ENCODE measurements around the gene KRTCAP3.

DNA sequence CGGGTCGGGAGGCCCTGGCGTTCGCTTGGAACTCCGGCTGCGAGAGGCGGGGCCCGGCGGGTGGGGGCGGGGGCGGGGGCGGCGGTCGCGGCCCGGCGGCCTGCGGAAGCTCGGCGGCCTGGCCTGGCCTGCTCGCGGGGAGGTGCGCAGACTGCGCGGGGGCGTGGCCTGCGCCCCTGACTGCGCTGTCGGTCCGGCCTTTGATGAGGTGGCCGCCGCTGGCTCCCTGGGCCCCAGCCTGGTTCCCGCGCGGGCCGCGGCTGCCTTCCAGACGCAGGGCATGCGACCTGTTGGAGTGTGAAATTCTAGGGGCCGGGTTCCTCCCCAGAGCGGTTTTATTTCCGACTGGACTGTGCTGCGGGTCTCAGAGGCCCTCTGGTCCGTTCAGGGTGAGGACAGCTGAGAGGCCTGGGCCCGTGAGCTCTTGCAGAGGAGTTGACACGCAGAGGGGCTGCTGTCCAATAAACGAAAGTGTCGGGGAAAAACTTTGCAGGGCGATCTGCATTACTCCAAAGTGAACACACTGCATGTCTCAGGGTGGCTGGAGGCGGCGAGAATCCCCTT lies 13.1 kb upstream of the KRTCAP3 start:
- TF ChIP-seq, protein P1, sequence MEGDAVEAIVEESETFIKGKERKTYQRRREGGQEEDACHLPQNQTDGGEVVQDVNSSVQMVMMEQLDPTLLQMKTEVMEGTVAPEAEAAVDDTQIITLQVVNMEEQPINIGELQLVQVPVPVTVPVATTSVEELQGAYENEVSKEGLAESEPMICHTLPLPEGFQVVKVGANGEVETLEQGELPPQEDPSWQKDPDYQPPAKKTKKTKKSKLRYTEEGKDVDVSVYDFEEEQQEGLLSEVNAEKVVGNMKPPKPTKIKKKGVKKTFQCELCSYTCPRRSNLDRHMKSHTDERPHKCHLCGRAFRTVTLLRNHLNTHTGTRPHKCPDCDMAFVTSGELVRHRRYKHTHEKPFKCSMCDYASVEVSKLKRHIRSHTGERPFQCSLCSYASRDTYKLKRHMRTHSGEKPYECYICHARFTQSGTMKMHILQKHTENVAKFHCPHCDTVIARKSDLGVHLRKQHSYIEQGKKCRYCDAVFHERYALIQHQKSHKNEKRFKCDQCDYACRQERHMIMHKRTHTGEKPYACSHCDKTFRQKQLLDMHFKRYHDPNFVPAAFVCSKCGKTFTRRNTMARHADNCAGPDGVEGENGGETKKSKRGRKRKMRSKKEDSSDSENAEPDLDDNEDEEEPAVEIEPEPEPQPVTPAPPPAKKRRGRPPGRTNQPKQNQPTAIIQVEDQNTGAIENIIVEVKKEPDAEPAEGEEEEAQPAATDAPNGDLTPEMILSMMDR (IDR thresholded peaks at IDR 0.05): no peak
- no peak for TF ChIP-seq POLR2A (IDR thresholded peaks at IDR 0.05)
